CD14-positive monocyte (primary cell): ENCODE results near the gene TP53TG5. TPM values are rescaled to one million over a fixed set of nuclear protein-coding genes. Genes with fewer than 3 reads are reported as not detected.
A peak's percentile ranks its signal among the peaks of the same experiment; 100 is the strongest.

ENCODE experiments used
- DNase-seq, 3 donors: peaks; one replicate each; pipeline ENCODE4 v3.0.0-alpha.2; 2011 to 2022
- H2AFZ ChIP-seq: 2 replicates; pipeline ENCODE4 v1.6.0; 2012; ENCODE audit warnings: mild to moderate bottlenecking, low read depth, low read length, inconsistent platforms; ENCODE audit not compliant: insufficient read depth, poor library complexity, severe bottlenecking
- H3K27ac ChIP-seq, 2 donors: 1 replicate in 1 of 2; 2 replicates in 1 of 2; pipeline ENCODE4 v1.5.1; 2012 to 2013; ENCODE audit warnings: low read length in 2 of 2, control low read depth in 1 of 2, inconsistent platforms in 1 of 2, low read depth in 1 of 2, mild to moderate bottlenecking in 1 of 2
- H3K27me3 ChIP-seq, 2 donors: one replicate each; pipeline versions ENCODE4 v1.6.0 to v1.6.1; 2011 to 2013; ENCODE audit warnings: low read length in 2 of 2; ENCODE audit not compliant: control insufficient read depth in 2 of 2, insufficient read depth in 2 of 2
- H3K36me3 ChIP-seq, 2 donors: replicated peaks in 1 of 2; 1 replicate in 1 of 2; 2 replicates in 1 of 2; pipeline versions ENCODE4 v1.5.1 to v1.6.1; 2012 to 2013; ENCODE audit warnings: low read length in 2 of 2, control low read depth in 1 of 2, inconsistent platforms in 1 of 2, mild to moderate bottlenecking in 1 of 2; ENCODE audit not compliant: insufficient read depth in 2 of 2, control insufficient read depth in 1 of 2
- H3K4me1 ChIP-seq, 2 donors: 1 replicate in 1 of 2; 2 replicates in 1 of 2; pipeline versions ENCODE4 v1.5.1 to v1.6.1; 2012 to 2013; ENCODE audit warnings: low read length in 2 of 2, control low read depth in 1 of 2, inconsistent platforms in 1 of 2, mild to moderate bottlenecking in 1 of 2, moderate library complexity in 1 of 2; ENCODE audit not compliant: insufficient read depth in 2 of 2, control insufficient read depth in 1 of 2
- H3K4me2 ChIP-seq: replicated peaks from 2 replicates; pipeline ENCODE3; 2012; ENCODE audit warnings: low read length, moderate library complexity, mild to moderate bottlenecking; ENCODE audit not compliant: poor library complexity, severe bottlenecking; ENCODE audit errors: extremely low read depth
- H3K4me3 ChIP-seq, 3 experiments: fragments of 200-600 bp in 1 of 3; sonication (generic) in 1 of 3; replicated peaks in 1 of 3; 1 replicate in 2 of 3; 2 replicates in 1 of 3; pipeline ENCODE4 v1.5.1; 2011 to 2013; ENCODE audit warnings: low read length in 3 of 3, mild to moderate bottlenecking in 3 of 3, control low read depth in 2 of 3, low read depth in 2 of 3, inconsistent platforms in 1 of 3, moderate library complexity in 1 of 3
- H3K79me2 ChIP-seq: 2 replicates; pipeline ENCODE4 v1.6.0; 2012; ENCODE audit warnings: mild to moderate bottlenecking, control low read depth, inconsistent platforms, low read length, moderate library complexity; ENCODE audit not compliant: insufficient read depth
- H3K9ac ChIP-seq: 2 replicates; pipeline ENCODE4 v1.6.0; 2017; ENCODE audit warnings: low read length, mild to moderate bottlenecking; ENCODE audit not compliant: insufficient read depth, poor library complexity, severe bottlenecking
- H3K9me3 ChIP-seq, 2 donors: replicated peaks in 1 of 2; 1 replicate in 1 of 2; 2 replicates in 1 of 2; pipeline versions ENCODE4 v1.5.1 to v1.6.1; 2012 to 2013; ENCODE audit warnings: low read length in 2 of 2, control low read depth in 1 of 2; ENCODE audit not compliant: control insufficient read depth in 1 of 2, insufficient read depth in 1 of 2
- H4K20me1 ChIP-seq: 2 replicates; pipeline ENCODE4 v1.6.0; 2012; ENCODE audit warnings: mild to moderate bottlenecking, low read length, control low read depth, moderate library complexity; ENCODE audit not compliant: insufficient read depth
- H3K27ac Mint-ChIP-seq, 7 donors: one replicate each; pipeline ENCODE4 v1.8.0; 2020; ENCODE audit warnings: mild to moderate bottlenecking in 7 of 7, mixed read lengths in 7 of 7, moderate library complexity in 6 of 7, inconsistent platforms in 2 of 7
- H3K27me3 Mint-ChIP-seq, 3 donors: one replicate each; pipeline ENCODE4 v1.8.0; 2021 to 2022; ENCODE audit warnings: low read depth in 3 of 3, mild to moderate bottlenecking in 3 of 3, mixed read lengths in 3 of 3, moderate library complexity in 3 of 3, inconsistent platforms in 1 of 3
- H3K36me3 Mint-ChIP-seq, 2 donors: one replicate each; pipeline ENCODE4 v1.8.0; 2020; ENCODE audit warnings: mixed read lengths in 2 of 2, inconsistent platforms in 1 of 2, mild to moderate bottlenecking in 1 of 2
- H3K4me1 Mint-ChIP-seq: one replicate; pipeline ENCODE4 v1.8.0; 2020; ENCODE audit warnings: mild to moderate bottlenecking, mixed read lengths
- H3K4me3 Mint-ChIP-seq, 2 donors: one replicate each; pipeline ENCODE4 v1.8.0; 2020; ENCODE audit warnings: mild to moderate bottlenecking in 2 of 2, mixed read lengths in 2 of 2, moderate library complexity in 1 of 2
- H3K9me3 Mint-ChIP-seq, 7 donors: one replicate each; pipeline ENCODE4 v1.8.0; 2020 to 2022; ENCODE audit warnings: mixed read lengths in 7 of 7, mild to moderate bottlenecking in 6 of 7, moderate library complexity in 6 of 7, inconsistent platforms in 2 of 7
- WGBS: methylation state at CpG from one replicate; pipeline ENCODE4 v1.1.5; 2013; ENCODE audit warnings: missing lambda C conversion rate; ENCODE audit not compliant: insufficient coverage; 5-methylcytosine and 5-hydroxymethylcytosine counted together
- intact Hi-C, 2 donors: fragments of 100-400 bp; cut with micrococcal nuclease; formaldehyde crosslinking; loops; one replicate each; pipeline versions ENCODE4 v1.15.0 to v1.15.1; 2023
- polyA plus RNA-seq, 3 donors: library from polyadenylated mRNA; depleted of rRNA in 1 of 3; unstranded in 2 of 3; stranded (reverse) in 1 of 3; fragments of 300-500 nt in 2 of 3; fragments of >200 nt in 1 of 3; fragmentation: Illumina TruSeq in 2 of 3; gene quantifications; 1 replicate in 2 of 3; 2 replicates in 1 of 3; pipeline ENCODE4 v1.2.3, GENCODE V29; 2012 to 2021
- TF ChIP-seq, protein P1 (sequence below): fragments of 200-600 bp; IDR thresholded peaks from one replicate; pipeline ENCODE4 v1.8.0; 2022; ENCODE audit warnings: antibody characterized with exemption, mild to moderate bottlenecking

TP53TG5 gene
- polyA plus RNA-seq, 3 donors, result 0.11 TPM; not detected in 2

DNA sequence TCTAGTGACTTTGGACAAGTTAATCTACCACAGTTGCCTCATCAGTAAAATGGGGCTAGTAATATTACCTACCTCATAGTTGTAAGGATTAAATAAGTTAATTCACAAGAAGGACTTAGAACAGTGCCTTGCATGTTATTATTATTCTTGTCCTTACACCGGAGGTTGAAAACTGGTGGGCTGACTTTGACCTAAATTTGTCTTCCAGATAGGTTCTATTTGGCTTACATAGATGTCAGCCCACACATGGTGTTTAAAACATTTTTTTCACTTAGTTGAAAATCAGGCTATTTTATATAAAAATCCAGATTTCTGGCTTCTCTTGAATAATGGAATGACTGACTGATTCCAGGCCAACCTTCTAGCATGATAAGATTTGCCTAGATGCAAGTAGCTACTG lies 11.9 kb downstream of the TP53TG5 start:
- Histone ChIP-seq H4K20me1 (peaks cover 49% of the 10 kb centered on the region), H2AFZ (no peak overlapping the region), H3K4me1 (peaks cover 45 to 55% of the 10 kb centered on the region in 2 donors), H3K27ac (no peak overlapping the region), H3K36me3 (peaks cover 23 to 30% of the 10 kb centered on the region in 2 donors), H3K4me3 (no peak overlapping the region), H3K79me2 (peaks cover 20% of the 10 kb centered on the region), H3K9me3 (no peaks in the 10 kb centered on the region), H3K4me2 (no peak overlapping the region), H3K9ac (no peak overlapping the region), H3K27me3 (no peaks in the 10 kb centered on the region)
- WGBS, result no CpG with 5 or more reads among the region's 1 CpG
- H3K4me3 Mint-ChIP-seq, result no peak overlapping the region
- peaks cover 56% of the 10 kb centered on the region for H3K4me1 Mint-ChIP-seq
- intact Hi-C loops, result loop anchor here in 1 of 2 donors (5.0 kb wide), 1 partner anchor 51 kb away; the partner anchor contains the start of gene PIGT
- no peak overlapping the region for H3K27ac Mint-ChIP-seq
- no peak for DNase-seq
- TF ChIP-seq, protein P1, sequence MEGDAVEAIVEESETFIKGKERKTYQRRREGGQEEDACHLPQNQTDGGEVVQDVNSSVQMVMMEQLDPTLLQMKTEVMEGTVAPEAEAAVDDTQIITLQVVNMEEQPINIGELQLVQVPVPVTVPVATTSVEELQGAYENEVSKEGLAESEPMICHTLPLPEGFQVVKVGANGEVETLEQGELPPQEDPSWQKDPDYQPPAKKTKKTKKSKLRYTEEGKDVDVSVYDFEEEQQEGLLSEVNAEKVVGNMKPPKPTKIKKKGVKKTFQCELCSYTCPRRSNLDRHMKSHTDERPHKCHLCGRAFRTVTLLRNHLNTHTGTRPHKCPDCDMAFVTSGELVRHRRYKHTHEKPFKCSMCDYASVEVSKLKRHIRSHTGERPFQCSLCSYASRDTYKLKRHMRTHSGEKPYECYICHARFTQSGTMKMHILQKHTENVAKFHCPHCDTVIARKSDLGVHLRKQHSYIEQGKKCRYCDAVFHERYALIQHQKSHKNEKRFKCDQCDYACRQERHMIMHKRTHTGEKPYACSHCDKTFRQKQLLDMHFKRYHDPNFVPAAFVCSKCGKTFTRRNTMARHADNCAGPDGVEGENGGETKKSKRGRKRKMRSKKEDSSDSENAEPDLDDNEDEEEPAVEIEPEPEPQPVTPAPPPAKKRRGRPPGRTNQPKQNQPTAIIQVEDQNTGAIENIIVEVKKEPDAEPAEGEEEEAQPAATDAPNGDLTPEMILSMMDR, result no peak
- H3K9me3 Mint-ChIP-seq, result peaks cover 0 to 2% (median 0%) of the 10 kb centered on the region in 7 donors
- H3K27me3 Mint-ChIP-seq, result no peaks in the 10 kb centered on the region
- H3K36me3 Mint-ChIP-seq, result peaks cover 38 to 42% of the 10 kb centered on the region in 2 donors

DNA sequence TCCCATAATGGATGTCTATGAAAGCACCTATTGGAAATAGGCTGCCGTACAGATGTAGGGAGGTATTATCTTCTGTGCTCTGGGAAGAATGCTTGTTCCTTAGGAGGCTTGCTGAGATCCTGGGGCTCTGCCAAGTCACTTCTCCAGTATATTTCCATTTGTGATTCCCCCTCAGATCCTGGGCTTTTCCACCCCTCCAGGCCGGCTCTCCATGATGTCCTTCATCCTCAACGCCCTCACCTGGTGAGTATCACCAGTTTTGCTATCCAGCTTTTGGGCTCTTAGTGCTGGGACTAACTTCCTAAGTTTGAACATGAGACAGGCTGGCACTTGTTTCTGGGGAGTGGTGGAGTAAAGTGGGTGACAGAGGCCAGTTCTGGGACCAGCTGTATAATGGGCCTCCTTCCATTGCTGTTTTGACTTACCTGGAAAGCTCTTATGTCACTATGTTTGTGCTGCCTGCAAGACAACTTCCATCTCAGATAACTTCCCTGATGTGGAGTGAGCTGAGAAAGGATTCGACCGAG lies 12.6 kb downstream of the TP53TG5 start:
- no peaks in the 10 kb centered on the region for H3K9me3 ChIP-seq
- H3K4me2 ChIP-seq, result no peak overlapping the region
- TF ChIP-seq, protein P1, result no peak
- Mint-ChIP-seq H3K4me1 (peaks cover 60% of the 10 kb centered on the region), H3K27me3 (no peaks in the 10 kb centered on the region), H3K36me3 (peaks cover 34 to 36% of the 10 kb centered on the region in 2 donors), H3K4me3 (no peak overlapping the region), H3K27ac (peak overlapping the region in 2 of 7 donors; percentile 42 to 51), H3K9me3 (peaks cover 0 to 3% (median 0%) of the 10 kb centered on the region in 7 donors)
- WGBS, result 100% methylated on average over 1 of the region's 5 CpGs
- H2AFZ ChIP-seq, result no peak overlapping the region
- no peak overlapping the region for H3K9ac ChIP-seq
- H3K79me2 ChIP-seq, result peaks cover 20% of the 10 kb centered on the region
- H3K27me3 ChIP-seq, result no peaks in the 10 kb centered on the region
- no peak overlapping the region for H3K27ac ChIP-seq
- peaks cover 23 to 30% of the 10 kb centered on the region in 2 donors for H3K36me3 ChIP-seq
- H3K4me1 ChIP-seq, result peaks cover 52 to 61% of the 10 kb centered on the region in 2 donors
- intact Hi-C loops, result loop anchor here in 1 of 2 donors (5.0 kb wide), 1 partner anchor 52 kb away; the partner anchor contains the start of gene PIGT
- H3K4me3 ChIP-seq, result no peak overlapping the region
- no peak for DNase-seq
- H4K20me1 ChIP-seq, result peaks cover 49% of the 10 kb centered on the region
